Activated CD4-positive, CD25-positive, alpha-beta regulatory T cell treated with anti-CD3 and anti-CD28 coated beads, Interleukin-2, amount 50 U/mL, for 72 hours (primary cell): ENCODE results near the gene TOGARAM2.
"Not testable (repeated sequence)": the region's sequence is repeated elsewhere in the genome, so short reads cannot be mapped to it uniquely, and the experiment has no call there.

Experiments
- DNase-seq: peaks from one replicate; pipeline ENCODE4 v3.0.0; 2021

Gene TOGARAM2

DNA sequence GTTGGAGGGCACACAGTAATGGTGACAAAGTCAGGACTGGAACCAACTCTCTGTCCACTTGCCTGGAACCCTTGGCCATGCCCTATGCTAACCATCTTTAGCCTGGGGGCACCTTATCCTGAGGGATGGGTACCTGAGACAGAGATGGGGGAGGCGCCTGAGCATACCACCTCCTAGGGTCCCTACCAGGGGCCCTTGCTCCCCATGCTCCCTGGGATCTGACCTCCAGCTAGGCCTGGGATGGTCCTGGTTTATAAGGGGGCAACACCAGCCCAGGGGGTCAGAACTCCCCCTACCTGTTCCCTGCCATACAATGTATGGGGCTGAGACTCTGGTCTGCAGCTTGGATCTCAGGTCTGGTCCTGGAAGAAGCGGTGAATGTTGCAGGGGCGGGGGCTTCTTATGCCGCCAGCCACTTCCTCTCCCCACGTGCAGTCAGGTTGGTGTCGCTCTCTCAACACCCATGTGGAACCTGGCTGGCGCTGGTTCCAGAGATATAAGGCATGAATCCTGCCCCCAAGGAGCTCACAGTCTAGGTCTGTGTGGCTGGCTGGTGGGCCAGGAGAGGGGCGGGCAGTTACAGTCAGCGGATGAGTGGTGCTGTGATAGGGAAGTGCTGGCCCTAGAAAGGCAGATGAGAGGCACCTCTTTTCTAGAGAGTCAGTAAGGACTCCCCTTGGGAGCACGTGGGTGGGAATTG is 3.8 kb upstream of the TOGARAM2 start:
- DNase-seq: no peak

- DNase-seq: not testable (repeated sequence)
These were observed 3.1 kb upstream of the TOGARAM2 start for GRCh38 chr2:28978001-28978400.

DNA sequence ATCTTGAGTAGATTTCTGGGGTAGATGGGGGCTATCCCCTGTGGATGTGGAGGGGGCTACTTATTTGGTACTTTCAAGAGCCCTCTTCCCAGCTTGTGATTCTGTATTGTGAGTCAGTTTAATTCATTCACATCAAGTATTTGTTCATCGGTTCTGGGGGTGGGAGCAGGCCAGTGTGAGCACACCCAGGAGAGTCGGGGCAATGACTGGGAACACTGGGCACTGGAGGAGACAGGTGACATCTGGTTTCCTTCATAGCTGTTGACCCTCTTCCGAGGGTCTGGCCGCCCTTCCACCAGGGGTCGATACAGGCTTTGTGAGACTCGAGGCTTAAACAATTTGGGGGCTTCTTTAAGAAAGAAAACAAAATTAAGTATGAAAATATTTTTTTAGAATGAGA is 2.5 kb upstream of the TOGARAM2 start:
- DNase-seq: no peak

- DNase-seq: no peak
These were observed 2.1 kb upstream of the TOGARAM2 start for GRCh38 chr2:28979041-28979440.

GRCh38 chr2:28979576-28980366 is 1.3 kb upstream of the TOGARAM2 start:
- no peak for DNase-seq

DNA sequence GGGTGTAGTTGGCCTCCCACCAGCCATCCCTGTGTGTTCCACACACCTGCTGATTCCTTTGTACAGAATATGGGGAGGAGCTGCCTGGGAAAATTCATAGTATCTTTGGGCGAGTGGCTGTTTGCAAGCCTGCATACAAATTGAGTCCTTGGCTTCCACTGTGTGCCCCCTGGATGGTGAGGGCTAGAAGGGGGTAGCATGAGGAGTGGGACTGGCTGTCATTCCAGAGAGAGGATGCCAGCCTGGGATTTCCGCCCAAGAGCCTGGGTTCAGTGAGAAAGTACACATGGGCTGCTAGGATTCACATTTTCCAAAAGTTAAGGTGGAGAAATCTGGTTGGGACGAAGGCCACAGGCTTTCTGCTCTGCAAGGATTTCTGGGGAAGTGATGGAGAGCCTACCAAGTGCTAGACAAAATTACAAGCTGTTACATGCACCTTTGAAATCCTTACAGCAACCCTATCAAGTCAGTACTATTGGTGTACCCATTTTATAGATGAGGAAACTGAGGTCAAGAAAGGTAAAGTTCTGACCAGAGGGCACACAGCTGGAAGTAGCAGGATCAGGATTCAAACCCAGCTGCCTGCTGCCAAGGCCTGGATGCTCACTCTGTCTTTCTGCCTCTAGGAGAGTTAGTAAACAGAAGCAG is 606 bp upstream of the TOGARAM2 start:
- DNase-seq: no peak

- no peak for DNase-seq
These were observed 700 bp downstream of the TOGARAM2 start for GRCh38 chr2:28981620-28982376.

DNA sequence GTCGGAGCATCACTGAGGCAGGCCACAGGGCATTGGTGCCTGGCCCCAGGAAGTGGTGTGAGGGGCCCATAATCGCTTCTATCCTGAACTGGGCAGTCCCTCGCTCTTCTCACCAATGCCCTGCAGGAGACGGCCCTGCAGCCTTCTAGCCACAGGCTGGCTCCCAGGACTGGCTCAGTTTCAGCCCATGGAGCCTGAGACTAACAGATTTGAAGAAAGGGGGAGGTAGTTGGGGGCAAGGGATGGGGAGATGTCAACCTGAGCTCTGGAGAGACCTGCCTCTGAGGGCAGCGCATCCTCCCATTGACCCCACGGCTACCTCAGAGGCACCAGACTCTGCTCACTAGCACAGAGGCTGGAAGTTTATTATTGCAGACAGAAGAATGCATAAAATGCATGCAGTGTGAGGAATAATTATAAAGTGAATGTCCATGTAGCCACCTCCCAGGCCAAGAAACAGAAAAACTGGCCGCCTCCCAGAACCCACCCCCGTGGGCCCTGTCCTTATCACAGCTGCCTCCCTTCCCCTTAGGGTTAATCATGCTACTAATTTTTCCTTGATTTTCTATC is 1.4 kb downstream of the TOGARAM2 start:
- no peak for DNase-seq

DNA sequence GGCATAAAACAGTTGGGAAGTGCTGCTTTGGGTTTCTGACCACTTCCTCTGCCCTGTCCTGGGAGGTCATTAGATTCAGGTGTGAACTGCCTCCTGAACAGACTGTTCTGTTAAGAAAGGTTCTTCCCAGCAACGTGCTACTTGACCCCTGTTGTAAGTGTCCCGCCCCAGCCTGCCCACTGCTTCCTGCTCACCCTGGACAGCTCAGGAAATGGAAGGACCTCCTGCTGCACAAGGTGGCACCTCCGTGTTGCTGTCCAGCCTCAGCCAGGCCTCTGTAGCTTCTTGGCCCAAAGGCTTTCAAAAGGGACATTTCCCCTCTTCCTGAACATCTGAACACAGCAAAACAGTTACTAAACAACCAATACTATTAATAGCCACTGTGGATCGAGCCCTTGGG is 5.3 kb downstream of the TOGARAM2 start:
- DNase-seq: no peak

DNA sequence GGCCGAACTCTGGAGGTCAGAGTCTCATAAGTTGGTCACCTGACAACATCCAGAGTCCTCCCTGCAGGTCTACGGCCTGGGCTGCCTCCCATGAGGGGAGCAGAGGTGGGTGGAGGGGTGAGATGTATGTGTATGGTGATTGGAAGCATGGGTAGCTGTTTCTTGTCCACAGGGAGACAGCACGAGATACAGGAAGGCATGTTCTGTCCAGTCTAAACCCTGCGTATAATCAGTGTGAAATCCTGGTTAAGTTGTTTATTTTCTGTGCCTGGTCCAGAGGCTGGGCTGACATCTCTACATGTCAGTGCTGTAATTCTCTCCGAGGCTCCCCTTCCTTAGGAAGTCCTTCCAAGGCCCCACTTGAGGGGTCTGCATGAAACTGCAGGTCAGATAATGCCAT is 8.9 kb downstream of the TOGARAM2 start:
- DNase-seq: no peak

DNA sequence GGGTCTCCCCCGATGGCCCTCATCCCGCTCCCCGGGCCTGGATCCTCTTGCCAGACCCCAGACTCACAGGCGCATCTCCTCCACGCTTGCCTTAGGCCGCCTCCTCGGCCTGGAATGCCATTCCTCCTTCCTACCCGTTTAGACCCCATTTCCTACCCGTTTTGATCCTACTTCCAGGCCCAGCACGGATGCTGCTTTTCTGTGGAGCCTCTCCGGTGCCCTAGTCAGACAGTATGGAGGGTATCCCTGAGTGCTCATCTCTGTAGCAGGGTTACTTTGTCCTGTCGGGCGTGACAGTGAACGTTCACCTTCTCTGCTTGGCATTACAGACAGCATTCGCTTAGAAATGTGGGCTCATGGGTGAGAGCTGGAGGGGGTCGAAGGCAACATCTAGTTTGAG is 9.3 kb downstream of the TOGARAM2 start:
- no peak for DNase-seq

- DNase-seq: no peak
These were observed 9.9 kb downstream of the TOGARAM2 start for GRCh38 chr2:28991021-28991420.

DNA sequence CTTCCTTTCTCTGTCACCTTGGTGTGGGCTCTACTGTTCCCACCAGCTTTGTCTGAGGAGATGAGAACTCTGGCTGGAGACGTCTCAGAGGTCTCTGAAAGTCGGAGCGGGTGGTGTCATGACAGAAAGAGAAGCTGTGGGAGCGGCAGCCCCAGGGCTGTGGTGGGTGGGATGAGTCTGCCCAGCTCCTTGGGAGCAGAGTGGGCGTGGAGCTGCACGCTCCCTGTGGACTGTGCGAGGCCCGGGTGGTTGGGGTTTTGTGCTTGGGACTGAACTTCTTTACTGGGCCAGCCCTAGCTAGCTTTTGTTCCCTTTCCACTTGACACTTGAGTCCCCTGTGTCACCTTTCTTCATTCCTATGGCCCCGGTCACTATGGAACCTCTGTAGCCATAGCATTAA is 10.4 kb downstream of the TOGARAM2 start:
- DNase-seq: no peak

- DNase-seq: no peak
These were observed 12.3 kb downstream of the TOGARAM2 start for GRCh38 chr2:28993206-28993960.

GRCh38 chr2:28994074-28994473 is 13.0 kb downstream of the TOGARAM2 start:
- no peak for DNase-seq

DNA sequence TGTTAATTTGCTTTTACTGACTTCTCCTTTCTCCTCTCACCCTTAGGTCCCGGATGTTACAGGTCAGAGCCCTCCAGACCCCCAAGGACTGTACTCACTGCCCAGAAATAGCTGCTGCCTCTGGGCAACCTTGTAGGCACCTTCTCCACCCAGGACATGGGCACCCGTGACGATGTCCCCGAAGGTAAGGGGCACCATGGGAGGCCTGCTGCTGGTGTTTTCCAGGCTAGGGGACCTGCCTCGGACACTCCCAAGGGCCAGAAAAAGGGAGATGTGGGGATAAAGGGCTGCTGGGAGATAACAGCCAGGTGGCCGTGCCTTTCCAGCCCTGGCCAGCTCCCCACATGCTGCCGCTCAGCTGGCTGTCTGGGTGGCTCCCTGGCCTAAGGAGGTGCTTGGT is 13.6 kb downstream of the TOGARAM2 start:
- DNase-seq: no peak

GRCh38 chr2:28995765-28996750 is 15.0 kb downstream of the TOGARAM2 start:
- DNase-seq: no peak

GRCh38 chr2:28997237-28997846 is 16.2 kb downstream of the TOGARAM2 start:
- DNase-seq: no peak

- no peak for DNase-seq
These were observed 17.0 kb downstream of the TOGARAM2 start for GRCh38 chr2:28997847-28998735.
